Measurements from ENCODE around the gene FOXK2. TPM values are rescaled to one million over a fixed set of nuclear protein-coding genes. Genes with fewer than 3 reads are reported as not detected.
A peak's percentile ranks its signal among the peaks of the same experiment; 100 is the strongest.

Gene FOXK2
- total RNA-seq, 1 experiment from 2014 or later, result 72.0 TPM

DNA sequence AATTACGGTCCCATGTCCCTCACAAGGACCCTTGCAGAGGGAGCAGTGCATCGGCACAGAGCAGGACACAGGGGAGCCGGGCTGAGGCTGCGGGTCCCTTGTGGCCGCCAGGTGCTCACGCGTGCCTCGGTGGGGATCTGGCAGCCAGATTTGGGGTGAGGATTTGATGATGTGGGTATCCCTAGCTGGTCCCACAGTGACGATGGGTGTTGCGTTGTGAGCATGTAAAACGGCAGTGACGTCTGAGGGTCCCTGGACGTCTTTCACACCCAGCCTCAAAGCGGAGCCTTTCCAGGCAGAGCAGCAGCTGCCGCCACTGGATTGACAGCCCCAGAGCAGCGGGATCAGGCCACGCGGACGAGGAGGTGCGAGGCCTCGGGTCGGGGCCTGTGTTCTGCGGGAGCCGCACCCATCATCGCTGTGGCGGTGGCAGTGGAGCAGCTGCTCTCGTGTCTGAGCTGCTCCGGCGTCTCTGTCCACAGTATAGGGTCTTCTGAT, 74.1 kb downstream of the FOXK2 start:
- Histone ChIP-seq H3K27me3 (ENCODE audit: insufficient read depth, low read length) (no peaks in the 10 kb centered on the region), H2BK20ac (ENCODE audit: low read depth, low read length, poor library complexity, severe bottlenecking) (no peak overlapping the region), H3K79me2 (ENCODE audit: insufficient read depth, low read length) (no peaks in the 10 kb centered on the region), H4K5ac (ENCODE audit: insufficient read length, low read depth, low read length) (no peak overlapping the region), H4K91ac (ENCODE audit: insufficient read length, low read depth, low read length) (no peak overlapping the region), H4K20me1 (ENCODE audit: control insufficient read depth, insufficient read depth, insufficient read length) (peaks cover 3% of the 10 kb centered on the region), H2BK5ac (ENCODE audit: insufficient read length, low read length) (no peak overlapping the region), H2BK120ac (ENCODE audit: low read depth, low read length, poor library complexity, severe bottlenecking) (no peak overlapping the region), H2AFZ (ENCODE audit: low read length) (no peak overlapping the region), H3K9me3 (ENCODE audit: control insufficient read depth, low read depth, low read length) (no peaks in the 10 kb centered on the region), H3K23ac (ENCODE audit: insufficient read length, low read depth, low read length) (no peak overlapping the region), H2AK5ac (ENCODE audit: insufficient read length, low read length) (no peak overlapping the region), H3K4me1 (ENCODE audit: insufficient read depth, low read length) (no peaks in the 10 kb centered on the region), H3K27ac (ENCODE audit: insufficient read length, low read depth, low read length) (no peak overlapping the region), H3K56ac (ENCODE audit: insufficient read length, low read depth, low read length) (no peak overlapping the region), H2BK15ac (ENCODE audit: low read depth, low read length) (no peak overlapping the region), H3K23me2 (ENCODE audit: insufficient read length, low read depth, low read length, poor library complexity, severe bottlenecking) (no peaks in the 10 kb centered on the region), H4K8ac (replicated peaks; ENCODE audit: insufficient read length, low read depth, low read length) (no peak overlapping the region), H3K18ac (ENCODE audit: insufficient read length, low read depth, low read length) (no peak overlapping the region), H3T11ph (ENCODE audit: low read length) (no peak overlapping the region), H3K79me1 (ENCODE audit: insufficient read depth, low read depth, low read length, poor library complexity, severe bottlenecking) (peaks cover 2% of the 10 kb centered on the region), H3K4me2 (ENCODE audit: insufficient read depth, insufficient read length, low read length) (peak overlapping the region; percentile 16), H2BK12ac (ENCODE audit: insufficient read length, low read depth, low read length) (no peak overlapping the region), H3K4ac (ENCODE audit: low read depth, low read length) (no peak overlapping the region), H3K9ac (ENCODE audit: extremely low read depth, insufficient read length, low read length) (no peak overlapping the region), H3K14ac (ENCODE audit: insufficient read depth, low read length) (0 out of 2 replicates have a peak overlapping the region, but pooled peaks have one; percentile 18)
- H3K27me3 Mint-ChIP-seq (ENCODE audit: low read depth), result no peaks in the 10 kb centered on the region; the same call in 1 of the 2 replicates
- DNase-seq, result no peak
- no peaks in the 10 kb centered on the region for H3K9me3 Mint-ChIP-seq
- H3K36me3 Mint-ChIP-seq (ENCODE audit: insufficient read depth in 1 of 3, low read depth in 3 of 3), result peaks cover 31 to 64% (median 57%) of the 10 kb centered on the region in 3 experiments; a peak in 6 of 7 replicates
- peaks cover 4 to 10% of the 10 kb centered on the region in 2 experiments; a peak in 3 of 4 replicates for H3K4me1 Mint-ChIP-seq
- WGBS (ENCODE audit: extremely low coverage, insufficient read length, low lambda C conversion rate), result no CpG with 5 or more reads among the region's 29 CpGs
- H3K27ac Mint-ChIP-seq, result peak overlapping the region; percentile 63 to 94 (median 83); a peak in 3 of 7 replicates
- TF ChIP-seq, protein P1, sequence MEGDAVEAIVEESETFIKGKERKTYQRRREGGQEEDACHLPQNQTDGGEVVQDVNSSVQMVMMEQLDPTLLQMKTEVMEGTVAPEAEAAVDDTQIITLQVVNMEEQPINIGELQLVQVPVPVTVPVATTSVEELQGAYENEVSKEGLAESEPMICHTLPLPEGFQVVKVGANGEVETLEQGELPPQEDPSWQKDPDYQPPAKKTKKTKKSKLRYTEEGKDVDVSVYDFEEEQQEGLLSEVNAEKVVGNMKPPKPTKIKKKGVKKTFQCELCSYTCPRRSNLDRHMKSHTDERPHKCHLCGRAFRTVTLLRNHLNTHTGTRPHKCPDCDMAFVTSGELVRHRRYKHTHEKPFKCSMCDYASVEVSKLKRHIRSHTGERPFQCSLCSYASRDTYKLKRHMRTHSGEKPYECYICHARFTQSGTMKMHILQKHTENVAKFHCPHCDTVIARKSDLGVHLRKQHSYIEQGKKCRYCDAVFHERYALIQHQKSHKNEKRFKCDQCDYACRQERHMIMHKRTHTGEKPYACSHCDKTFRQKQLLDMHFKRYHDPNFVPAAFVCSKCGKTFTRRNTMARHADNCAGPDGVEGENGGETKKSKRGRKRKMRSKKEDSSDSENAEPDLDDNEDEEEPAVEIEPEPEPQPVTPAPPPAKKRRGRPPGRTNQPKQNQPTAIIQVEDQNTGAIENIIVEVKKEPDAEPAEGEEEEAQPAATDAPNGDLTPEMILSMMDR (conservative IDR thresholded peaks at IDR 0.05), result no peak
- H3K4me3 Mint-ChIP-seq, result peak overlapping the region in 1 of 2 experiments; percentile 47; a peak in 2 of 5 replicates

Measured in H9 (cell line).